A673 (cell line): ENCODE data around the gene CAPZA2. TPM values are rescaled to one million over a fixed set of nuclear protein-coding genes. Genes with fewer than 3 reads are reported as not detected.

Experiments used
- BruUV-seq: library from RNA; stranded (reverse); fragments of 400-500 nt; replicated peaks from 2 replicates; lab custom pipeline; 2021; lab: Mats Ljungman, UMichigan
- CTCF ChIA-PET: fragments of 300-600 bp; sonication (Branson Sonifier 250); formaldehyde crosslinking; loops from one replicate; lab custom pipeline; 2022; ENCODE audit warnings: antibody characterized with exemption; lab: Charles Lee
- POLR2A ChIA-PET: fragments of 300-600 bp; sonication (Branson Sonifier 250); formaldehyde crosslinking; loops from one replicate; lab custom pipeline; 2022; ENCODE audit warnings: antibody characterized with exemption; ENCODE audit not compliant: low non-redundant PET; lab: Charles Lee
- DNase-seq: peaks from one replicate; pipeline ENCODE4 v3.0.0-alpha.2; 2015; ENCODE audit warnings: low spot score
- H3K27ac ChIP-seq: fragments of 200-600 bp; sonication (generic); 2 replicates; pipeline ENCODE4 v1.5.1; 2016; ENCODE audit warnings: mixed run types, low read depth, mild to moderate bottlenecking, mixed read lengths, antibody characterized with exemption, low read length; ENCODE audit not compliant: poor library complexity, severe bottlenecking
- H3K27me3 ChIP-seq: fragments of 200-600 bp; sonication (generic); replicated peaks from 2 replicates; pipeline ENCODE4 v1.6.1; 2017; ENCODE audit warnings: mixed run types, low read depth, mild to moderate bottlenecking, mixed read lengths, antibody characterized with exemption, low read length; ENCODE audit not compliant: insufficient read depth, poor library complexity
- H3K36me3 ChIP-seq: fragments of 200-600 bp; sonication (generic); 2 replicates; pipeline ENCODE4 v1.6.1; 2016; ENCODE audit warnings: mixed run types, mild to moderate bottlenecking, mixed read lengths, antibody characterized with exemption, low read length; ENCODE audit not compliant: insufficient read depth, poor library complexity, severe bottlenecking
- H3K4me1 ChIP-seq: fragments of 200-600 bp; sonication (generic); 2 replicates; pipeline ENCODE4 v1.6.1; 2017; ENCODE audit warnings: mixed run types, mild to moderate bottlenecking, mixed read lengths, antibody characterized with exemption, low read length; ENCODE audit not compliant: insufficient read depth, poor library complexity, severe bottlenecking
- H3K4me3 ChIP-seq: fragments of 200-600 bp; sonication (generic); 2 replicates; pipeline ENCODE4 v1.5.1; 2016; ENCODE audit warnings: low read depth, mixed run types, mild to moderate bottlenecking, mixed read lengths, low read length; ENCODE audit not compliant: poor library complexity, severe bottlenecking
- H3K9me3 ChIP-seq: fragments of 200-600 bp; sonication (generic); 2 replicates; pipeline ENCODE4 v1.6.1; 2016; ENCODE audit warnings: mixed run types, low read depth, mild to moderate bottlenecking, mixed read lengths, antibody characterized with exemption, low read length; ENCODE audit not compliant: poor library complexity, severe bottlenecking
- CTCF ChIP-seq: fragments of 300-800, 200-600 bp; sonication (generic); conservative IDR thresholded peaks from 2 replicates; pipeline ENCODE4 v1.5.1; 2017; ENCODE audit warnings: low read depth, mild to moderate bottlenecking, antibody characterized with exemption, low read length, moderate library complexity, mixed read lengths
- EZH2 ChIP-seq: fragments of 200-600 bp; sonication (generic); IDR thresholded peaks from 2 replicates; pipeline ENCODE4 v1.6.1; 2017; ENCODE audit warnings: borderline replicate concordance, low read depth, mild to moderate bottlenecking, mixed read lengths, antibody characterized with exemption, low read length; ENCODE audit not compliant: poor library complexity, severe bottlenecking
- intact Hi-C: fragments of 100-400 bp; cut with micrococcal nuclease; formaldehyde crosslinking; loops from one replicate; pipeline ENCODE4 v1.10.0; 2022; ENCODE audit not compliant: unreplicated experiment
- total RNA-seq: library from RNA; stranded (reverse); gene quantifications from 2 replicates; pipeline ENCODE4 v1.2.3, GENCODE V29; 2021

The CAPZA2 gene
- total RNA-seq, 1 experiment from 2014 or later, result 118 TPM

GRCh38 chr7:116863936-116864500 is 1.6 kb downstream of the CAPZA2 start:
- Histone ChIP-seq H3K36me3 (no peaks in the 10 kb centered on the region), H3K4me1 (peaks cover 12% of the 10 kb centered on the region), H3K4me3 (peak overlapping the region; percentile 91), H3K27me3 (no peaks in the 10 kb centered on the region), H3K9me3 (no peaks in the 10 kb centered on the region), H3K27ac (peak overlapping the region; percentile 90)
- ChIA-PET POLR2A (no interaction called here), CTCF (interaction anchor here (0.6 kb wide), 1 partner anchor 26 kb away, joined by 5 read pairs; no protein-coding TSS in a partner anchor)
- DNase-seq, result no peak
- TSS peak; percentile 62 for BruUV-seq
- TF ChIP-seq EZH2, result no peak
- no peak for TF ChIP-seq CTCF
- intact Hi-C loops, result no loop called here

- H3K27me3 ChIP-seq, result no peaks in the 10 kb centered on the region
- no peak overlapping the region for H3K4me3 ChIP-seq
- CTCF ChIA-PET, result no interaction called here
- DNase-seq, result peak; percentile 25
- H3K4me1 ChIP-seq, result peaks cover 17% of the 10 kb centered on the region
- intact Hi-C loops, result no loop called here
- no peak for TF ChIP-seq EZH2
- TF ChIP-seq CTCF, result no peak
- H3K27ac ChIP-seq, result no peak overlapping the region
- POLR2A ChIA-PET, result no interaction called here
- no TSS peak for BruUV-seq
- H3K36me3 ChIP-seq, result no peaks in the 10 kb centered on the region
- H3K9me3 ChIP-seq, result no peaks in the 10 kb centered on the region
These were observed 8.8 kb downstream of the CAPZA2 start for GRCh38 chr7:116871061-116871700.

- intact Hi-C loops, result no loop called here
These were observed 9.6 kb downstream of the CAPZA2 start for GRCh38 chr7:116872026-116872425.

More at GRCh38 chr7:116872026-116872425, 9.6 kb downstream of the CAPZA2 start:
- Histone ChIP-seq H3K4me3 (no peak overlapping the region), H3K27ac (no peak overlapping the region), H3K9me3 (no peaks in the 10 kb centered on the region), H3K27me3 (no peaks in the 10 kb centered on the region), H3K4me1 (peaks cover 17% of the 10 kb centered on the region), H3K36me3 (no peaks in the 10 kb centered on the region)
- ChIA-PET CTCF (no interaction called here), POLR2A (no interaction called here)
- BruUV-seq, result no TSS peak
- no peak for TF ChIP-seq CTCF
- no peak for TF ChIP-seq EZH2
- no peak for DNase-seq
